Endothelial cell of umbilical vein (primary cell): Measurements from ENCODE around the gene MALT1. TPM values are rescaled to one million over a fixed set of nuclear protein-coding genes. Genes with fewer than 3 reads are reported as not detected.

Experiments used
- BruUV-seq: library from RNA; stranded (reverse); fragments of 400-500 nt; replicated peaks from 2 replicates; lab custom pipeline; 2021; lab: Mats Ljungman, UMichigan
- CTCF ChIA-PET: fragments of 300-600, 350-600 bp; sonication (Branson Sonifier 250); formaldehyde crosslinking; loops from one replicate; lab custom pipeline; 2021; ENCODE audit warnings: antibody characterized with exemption, inconsistent platforms; lab: Charles Lee
- POLR2A ChIA-PET: fragments of 300-600, 350-600 bp; sonication (Branson Sonifier 250); formaldehyde crosslinking; loops from one replicate; lab custom pipeline; 2021; ENCODE audit warnings: antibody characterized with exemption, inconsistent platforms; lab: Charles Lee
- DNase-seq: peaks from one replicate; pipeline ENCODE4 v3.0.0-alpha.2; 2011; ENCODE audit warnings: low read depth, low spot score
- FAIRE-seq: peaks from 2 replicates; lab custom pipeline; 2011; peaks lifted over from hg19 to GRCh38; lab: Jason Lieb, UNC
- H2AFZ ChIP-seq: 2 replicates; pipeline ENCODE4 v1.6.0; 2012; ENCODE audit warnings: low read depth, low read length, control low read depth, inconsistent platforms
- H3K27ac ChIP-seq: 2 replicates; pipeline ENCODE4 v1.5.1; 2011; ENCODE audit warnings: low read depth, mild to moderate bottlenecking, control low read depth, low read length, moderate library complexity; ENCODE audit not compliant: insufficient read depth
- H3K27me3 ChIP-seq, 2 experiments: 2 replicates each; pipeline versions ENCODE4 v1.6.0 to v1.6.1; 2011; ENCODE audit warnings: low read length in 2 of 2, mixed read lengths in 1 of 2; ENCODE audit not compliant: control insufficient read depth in 2 of 2, insufficient read depth in 2 of 2
- H3K36me3 ChIP-seq, 2 experiments: 2 replicates in 1 of 2; 3 replicates in 1 of 2; pipeline ENCODE4 v1.5.1; 2011; ENCODE audit warnings: low read length in 2 of 2, mild to moderate bottlenecking in 1 of 2, moderate library complexity in 1 of 2; ENCODE audit not compliant: control insufficient read depth in 2 of 2, insufficient read depth in 2 of 2; ENCODE audit errors: extremely low read depth in 1 of 2
- H3K4me1 ChIP-seq: 3 replicates; pipeline ENCODE4 v1.5.1; 2011; ENCODE audit warnings: mild to moderate bottlenecking, low read length; ENCODE audit not compliant: control insufficient read depth, insufficient read depth; ENCODE audit errors: extremely low read depth
- H3K4me2 ChIP-seq: 2 replicates; pipeline ENCODE4 v1.6.1; 2011; ENCODE audit warnings: low read length, control low read depth, mixed read lengths; ENCODE audit not compliant: insufficient read depth
- H3K4me3 ChIP-seq, 3 experiments: fragments of 200-600 bp in 1 of 3; sonication (generic), shearing (Covaris generic) in 1 of 3; replicated peaks in 1 of 3; 2 replicates each; pipeline ENCODE4 v1.5.1; 2011 to 2016; ENCODE audit warnings: control low read depth in 3 of 3, low read length in 3 of 3, mild to moderate bottlenecking in 2 of 3, inconsistent platforms in 1 of 3, low read depth in 1 of 3, moderate library complexity in 1 of 3; ENCODE audit not compliant: insufficient read depth in 1 of 3
- H3K79me2 ChIP-seq: 2 replicates; pipeline ENCODE4 v1.6.0; 2012; ENCODE audit warnings: low read length, inconsistent platforms; ENCODE audit not compliant: control insufficient read depth, insufficient read depth
- H3K9ac ChIP-seq: replicated peaks from 2 replicates; pipeline ENCODE3; 2011; ENCODE audit warnings: low read length, control low read depth; ENCODE audit not compliant: insufficient read depth; ENCODE audit errors: extremely low read depth
- H3K9me1 ChIP-seq: replicated peaks from 3 replicates; pipeline ENCODE4 v1.6.0; 2011; ENCODE audit warnings: mild to moderate bottlenecking, low read length; ENCODE audit not compliant: control insufficient read depth, insufficient read depth; ENCODE audit errors: extremely low read depth
- H3K9me3 ChIP-seq: replicated peaks from 2 replicates; pipeline ENCODE4 v1.5.1; 2012; ENCODE audit warnings: low read length, inconsistent platforms; ENCODE audit not compliant: control insufficient read depth, insufficient read depth
- H4K20me1 ChIP-seq: replicated peaks from 2 replicates; pipeline ENCODE3; 2011; ENCODE audit warnings: mild to moderate bottlenecking, low read length; ENCODE audit not compliant: control insufficient read depth, insufficient read depth; ENCODE audit errors: extremely low read depth
- EZH2 ChIP-seq: IDR thresholded peaks from 2 replicates; pipeline ENCODE4 v1.6.1; 2012; ENCODE audit warnings: borderline replicate concordance, low read depth, mild to moderate bottlenecking, moderate library complexity, low read length, inconsistent platforms; ENCODE audit not compliant: severe bottlenecking
- FOS ChIP-seq: IDR thresholded peaks from 2 replicates; pipeline ENCODE4 v1.6.1; 2011; ENCODE audit warnings: mild to moderate bottlenecking, low read length, moderate library complexity, borderline replicate concordance; ENCODE audit not compliant: insufficient read depth
- GATA2 ChIP-seq: IDR thresholded peaks from 2 replicates; pipeline ENCODE4 v1.7.0; 2011; ENCODE audit warnings: low read depth, mild to moderate bottlenecking, moderate library complexity, mixed read lengths, low read length; ENCODE audit not compliant: insufficient read length, insufficient read depth
- JUN ChIP-seq: IDR thresholded peaks from 2 replicates; pipeline ENCODE4 v1.6.1; 2011; ENCODE audit warnings: borderline replicate concordance, low read depth; ENCODE audit not compliant: insufficient read length, insufficient read depth
- MYC ChIP-seq: IDR thresholded peaks from one replicate; pipeline ENCODE4 v1.6.1; 2011; ENCODE audit warnings: mild to moderate bottlenecking, low read depth, low read length
- POLR2A ChIP-seq: IDR thresholded peaks from 2 replicates; pipeline ENCODE4 v1.6.1; 2012; ENCODE audit warnings: low read depth, mild to moderate bottlenecking, control low read depth, low read length
- POLR2AphosphoS5 ChIP-seq: IDR thresholded peaks from 2 replicates; pipeline ENCODE4 v1.6.1; 2012; ENCODE audit warnings: low read depth, mild to moderate bottlenecking, control low read depth, low read length, moderate library complexity; ENCODE audit not compliant: insufficient read depth
- dilution Hi-C: fragments of 300-500 bp; cut with MboI; formaldehyde crosslinking; loops from one replicate; pipeline ENCODE4 v1.15.0; 2019; ENCODE audit warnings: low sequenced_read_pairs; ENCODE audit not compliant: extremely low pct_ligation_motif_present
- intact Hi-C: fragments of 100-400 bp; cut with micrococcal nuclease; formaldehyde crosslinking; loops from one replicate; pipeline ENCODE4 v1.10.0; 2022
- polyA plus RNA-seq, 4 experiments: library from polyadenylated mRNA; depleted of rRNA in 3 of 4; stranded (reverse) in 3 of 4; unstranded in 1 of 4; fragments of >200 nt; gene quantifications; 2 replicates each; pipeline versions ENCODE4 v1.2.1 to v1.2.3, GENCODE V29; 2011 to 2012; ENCODE audit warnings: missing spikeins in 1 of 4
- total RNA-seq: library from RNA; stranded (reverse); gene quantifications from 2 replicates; pipeline ENCODE4 v1.2.3, GENCODE V29; 2021
- TF ChIP-seq, protein P1 (sequence below): IDR thresholded peaks from 2 replicates; pipeline ENCODE4 v1.6.1; 2011; ENCODE audit not compliant: insufficient read depth, insufficient read length
- TF ChIP-seq, protein P2 (sequence below), 2 donors: IDR thresholded peaks; 1 replicate in 1 of 2; 2 replicates in 1 of 2; pipeline ENCODE4 v1.5.1; 2011; ENCODE audit warnings: low read length in 2 of 2, mild to moderate bottlenecking in 2 of 2, moderate library complexity in 2 of 2, control low read depth in 1 of 2, inconsistent platforms in 1 of 2, low read depth in 1 of 2; ENCODE audit not compliant: insufficient read depth in 1 of 2; ENCODE audit errors: extremely low read depth in 1 of 2

MALT1 gene
- total and polyA plus RNA-seq, 2 donors (not counting 3 experiments of a cell fraction or from before 2014, with no cell fraction given): 2.8 to 5.1 TPM

DNA sequence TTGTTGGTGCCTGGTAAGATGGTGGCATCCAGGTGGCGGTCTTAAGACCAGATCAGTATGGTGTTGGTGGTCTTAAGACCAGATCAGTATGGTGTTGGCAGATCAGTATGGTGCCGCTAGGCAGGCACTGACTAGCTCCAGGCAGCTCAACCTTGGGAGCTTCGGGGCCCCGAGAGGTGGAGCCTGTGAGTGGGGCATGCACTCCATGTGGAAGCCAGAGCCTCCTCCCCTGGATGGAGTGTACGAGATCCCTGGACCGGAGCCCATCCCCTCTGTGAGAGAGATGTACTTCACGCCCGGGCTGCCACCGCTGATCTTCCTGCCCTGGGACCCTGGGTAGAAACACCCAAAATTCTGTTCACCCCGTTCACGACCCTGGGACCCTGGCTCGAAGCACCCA, 19.0 kb downstream of the MALT1 start:
- H3K4me3 ChIP-seq: no peak overlapping the region
- intact Hi-C loops: no loop called here
- H3K9ac ChIP-seq: no peak overlapping the region
- FAIRE-seq (no peak), DNase-seq (no peak)
- peaks cover 4% of the 10 kb centered on the region for H3K4me1 ChIP-seq
- no peak overlapping the region for H3K27ac ChIP-seq
- BruUV-seq: no TSS peak
- no peaks in the 10 kb centered on the region for H3K9me1 ChIP-seq
- H3K36me3 ChIP-seq: no peaks in the 10 kb centered on the region
- no peaks in the 10 kb centered on the region for H3K27me3 ChIP-seq
- no peak overlapping the region for H3K4me2 ChIP-seq
- no peak overlapping the region for H2AFZ ChIP-seq
- dilution Hi-C loops: no loop called here
- H4K20me1 ChIP-seq: no peaks in the 10 kb centered on the region
- POLR2A ChIA-PET: no interaction called here
- TF ChIP-seq MYC (no peak), FOS (no peak), JUN (no peak), POLR2AphosphoS5 (no peak), EZH2 (no peak), POLR2A (no peak), GATA2 (no peak)
- TF ChIP-seq, protein P1, sequence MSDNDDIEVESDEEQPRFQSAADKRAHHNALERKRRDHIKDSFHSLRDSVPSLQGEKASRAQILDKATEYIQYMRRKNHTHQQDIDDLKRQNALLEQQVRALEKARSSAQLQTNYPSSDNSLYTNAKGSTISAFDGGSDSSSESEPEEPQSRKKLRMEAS: no peak
- TF ChIP-seq, protein P2, sequence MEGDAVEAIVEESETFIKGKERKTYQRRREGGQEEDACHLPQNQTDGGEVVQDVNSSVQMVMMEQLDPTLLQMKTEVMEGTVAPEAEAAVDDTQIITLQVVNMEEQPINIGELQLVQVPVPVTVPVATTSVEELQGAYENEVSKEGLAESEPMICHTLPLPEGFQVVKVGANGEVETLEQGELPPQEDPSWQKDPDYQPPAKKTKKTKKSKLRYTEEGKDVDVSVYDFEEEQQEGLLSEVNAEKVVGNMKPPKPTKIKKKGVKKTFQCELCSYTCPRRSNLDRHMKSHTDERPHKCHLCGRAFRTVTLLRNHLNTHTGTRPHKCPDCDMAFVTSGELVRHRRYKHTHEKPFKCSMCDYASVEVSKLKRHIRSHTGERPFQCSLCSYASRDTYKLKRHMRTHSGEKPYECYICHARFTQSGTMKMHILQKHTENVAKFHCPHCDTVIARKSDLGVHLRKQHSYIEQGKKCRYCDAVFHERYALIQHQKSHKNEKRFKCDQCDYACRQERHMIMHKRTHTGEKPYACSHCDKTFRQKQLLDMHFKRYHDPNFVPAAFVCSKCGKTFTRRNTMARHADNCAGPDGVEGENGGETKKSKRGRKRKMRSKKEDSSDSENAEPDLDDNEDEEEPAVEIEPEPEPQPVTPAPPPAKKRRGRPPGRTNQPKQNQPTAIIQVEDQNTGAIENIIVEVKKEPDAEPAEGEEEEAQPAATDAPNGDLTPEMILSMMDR (IDR thresholded peaks at IDR 0.05; ENCODE audit: extremely low read depth in 1 of 2, insufficient read depth in 1 of 2, low read depth in 1 of 2, low read length in 2 of 2): no peak
- CTCF ChIA-PET: no interaction called here
- H3K9me3 ChIP-seq: no peaks in the 10 kb centered on the region
- no peaks in the 10 kb centered on the region for H3K79me2 ChIP-seq
